ENCODE measurements around the gene AOPEP. TPM values are rescaled to one million over a fixed set of nuclear protein-coding genes. Genes with fewer than 3 reads are reported as not detected.

The AOPEP gene
- total RNA-seq, 1 donor from 2014 or later = 92.3 TPM

- H3K4me3 Mint-ChIP-seq (ENCODE audit: unreplicated experiment) = no peak overlapping the region
These were observed 12.0 kb upstream of the AOPEP start for GRCh38 chr9:94714494-94714893.

GRCh38 chr9:94717761-94718160 lies 8.7 kb upstream of the AOPEP start:
- Mint-ChIP-seq H3K4me3 (ENCODE audit: unreplicated experiment) (no peak overlapping the region), H3K4me1 (ENCODE audit: low read depth) (peaks cover 6% of the 10 kb centered on the region), H3K9me3 (ENCODE audit: low read depth) (peaks cover 5% of the 10 kb centered on the region), H3K27ac (ENCODE audit: unreplicated experiment) (no peak overlapping the region), H3K36me3 (ENCODE audit: low read depth) (peaks cover 1% of the 10 kb centered on the region), H3K27me3 (ENCODE audit: low read depth) (no peaks in the 10 kb centered on the region)
- no peak for TF ChIP-seq CTCF (IDR thresholded peaks at IDR 0.05)
- no peak for DNase-seq (ENCODE audit: low spot score)

More at GRCh38 chr9:94714494-94714893, 12.0 kb upstream of the AOPEP start:
- Mint-ChIP-seq H3K27ac (ENCODE audit: unreplicated experiment) (no peak overlapping the region), H3K4me1 (ENCODE audit: low read depth) (peaks cover 6% of the 10 kb centered on the region), H3K27me3 (ENCODE audit: low read depth) (no peaks in the 10 kb centered on the region), H3K9me3 (ENCODE audit: low read depth) (no peaks in the 10 kb centered on the region), H3K36me3 (ENCODE audit: low read depth) (no peaks in the 10 kb centered on the region)
- DNase-seq (ENCODE audit: low spot score) = no peak
- no peak for TF ChIP-seq CTCF (IDR thresholded peaks at IDR 0.05)

GRCh38 chr9:94718936-94719335 lies 7.6 kb upstream of the AOPEP start:
- no peaks in the 10 kb centered on the region for H3K27me3 Mint-ChIP-seq (ENCODE audit: low read depth)
- H3K27ac Mint-ChIP-seq (ENCODE audit: unreplicated experiment) = no peak overlapping the region
- TF ChIP-seq CTCF (IDR thresholded peaks at IDR 0.05) = no peak
- peaks cover 5% of the 10 kb centered on the region for H3K9me3 Mint-ChIP-seq (ENCODE audit: low read depth)
- H3K4me1 Mint-ChIP-seq (ENCODE audit: low read depth) = peaks cover 6% of the 10 kb centered on the region
- no peak overlapping the region for H3K4me3 Mint-ChIP-seq (ENCODE audit: unreplicated experiment)
- H3K36me3 Mint-ChIP-seq (ENCODE audit: low read depth) = peaks cover 1% of the 10 kb centered on the region
- no peak for DNase-seq (ENCODE audit: low spot score)

- Mint-ChIP-seq H3K4me3 (ENCODE audit: unreplicated experiment) (no peak overlapping the region), H3K27me3 (ENCODE audit: low read depth) (no peaks in the 10 kb centered on the region), H3K36me3 (ENCODE audit: low read depth) (peaks cover 1% of the 10 kb centered on the region), H3K27ac (ENCODE audit: unreplicated experiment) (no peak overlapping the region), H3K9me3 (ENCODE audit: low read depth) (peaks cover 5% of the 10 kb centered on the region), H3K4me1 (ENCODE audit: low read depth) (no peaks in the 10 kb centered on the region)
- TF ChIP-seq CTCF (IDR thresholded peaks at IDR 0.05) = no peak
- DNase-seq (ENCODE audit: low spot score) = no peak
These were observed 6.6 kb upstream of the AOPEP start for GRCh38 chr9:94719878-94720277.

- H3K36me3 Mint-ChIP-seq (ENCODE audit: low read depth) = peaks cover 1% of the 10 kb centered on the region
- H3K27me3 Mint-ChIP-seq (ENCODE audit: low read depth) = no peaks in the 10 kb centered on the region
- H3K4me1 Mint-ChIP-seq (ENCODE audit: low read depth) = no peaks in the 10 kb centered on the region
- TF ChIP-seq CTCF (IDR thresholded peaks at IDR 0.05) = no peak
- peaks cover 5% of the 10 kb centered on the region for H3K9me3 Mint-ChIP-seq (ENCODE audit: low read depth)
- no peak overlapping the region for H3K27ac Mint-ChIP-seq (ENCODE audit: unreplicated experiment)
- DNase-seq (ENCODE audit: low spot score) = no peak
- H3K4me3 Mint-ChIP-seq (ENCODE audit: unreplicated experiment) = no peak overlapping the region
These were observed 5.5 kb upstream of the AOPEP start for GRCh38 chr9:94720846-94721549.
